Subcutaneous abdominal adipose tissue (tissue), 5 donors: Measurements from ENCODE around the gene RNF212B.
"Not testable (repeated sequence)": the region's sequence is repeated elsewhere in the genome, so short reads cannot be mapped to it uniquely, and the experiment has no call there.

Experiments used
- H3K27ac ChIP-seq: one replicate; pipeline ENCODE4 v1.7.0; 2013; ENCODE audit warnings: low read depth, mild to moderate bottlenecking, inconsistent platforms, low read length, moderate library complexity
- H3K27me3 ChIP-seq, 5 donors: one replicate each; pipeline ENCODE4 v1.7.0; 2013; ENCODE audit warnings: low read length in 5 of 5, inconsistent platforms in 1 of 5; ENCODE audit not compliant: control insufficient read depth in 5 of 5, insufficient read depth in 4 of 5
- H3K36me3 ChIP-seq, 5 donors: one replicate each; pipeline ENCODE4 v1.7.0; 2013; ENCODE audit warnings: low read length in 5 of 5; ENCODE audit not compliant: control insufficient read depth in 5 of 5, insufficient read depth in 5 of 5
- H3K4me1 ChIP-seq, 5 donors: one replicate each; pipeline ENCODE4 v1.7.0; 2013; ENCODE audit warnings: low read length in 5 of 5, mild to moderate bottlenecking in 3 of 5, moderate library complexity in 1 of 5; ENCODE audit not compliant: control insufficient read depth in 5 of 5, insufficient read depth in 5 of 5
- H3K4me3 ChIP-seq, 5 donors: one replicate each; pipeline ENCODE4 v1.7.0; 2013; ENCODE audit warnings: low read length in 5 of 5, low read depth in 1 of 5
- H3K9ac ChIP-seq, 5 donors: one replicate each; pipeline ENCODE4 v1.7.0; 2013; ENCODE audit warnings: low read length in 5 of 5, mild to moderate bottlenecking in 4 of 5, moderate library complexity in 3 of 5
- H3K9me3 ChIP-seq, 5 donors: one replicate each; pipeline ENCODE4 v1.7.0; 2013; ENCODE audit warnings: low read length in 5 of 5; ENCODE audit not compliant: control insufficient read depth in 5 of 5
- donor health status: healthy.
- donor health status: healthy.
- donor health status: healthy.
- donor health status: healthy.
- donor health status: healthy.

RNF212B gene, protein sequence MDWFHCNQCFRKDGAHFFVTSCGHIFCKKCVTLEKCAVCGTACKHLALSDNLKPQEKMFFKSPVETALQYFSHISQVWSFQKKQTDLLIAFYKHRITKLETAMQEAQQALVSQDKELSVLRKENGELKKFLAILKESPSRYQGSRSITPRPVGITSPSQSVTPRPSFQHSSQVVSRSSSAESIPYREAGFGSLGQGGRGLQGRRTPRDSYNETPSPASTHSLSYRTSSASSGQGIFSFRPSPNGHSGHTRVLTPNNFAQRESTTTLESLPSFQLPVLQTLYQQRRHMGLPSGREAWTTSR

DNA sequence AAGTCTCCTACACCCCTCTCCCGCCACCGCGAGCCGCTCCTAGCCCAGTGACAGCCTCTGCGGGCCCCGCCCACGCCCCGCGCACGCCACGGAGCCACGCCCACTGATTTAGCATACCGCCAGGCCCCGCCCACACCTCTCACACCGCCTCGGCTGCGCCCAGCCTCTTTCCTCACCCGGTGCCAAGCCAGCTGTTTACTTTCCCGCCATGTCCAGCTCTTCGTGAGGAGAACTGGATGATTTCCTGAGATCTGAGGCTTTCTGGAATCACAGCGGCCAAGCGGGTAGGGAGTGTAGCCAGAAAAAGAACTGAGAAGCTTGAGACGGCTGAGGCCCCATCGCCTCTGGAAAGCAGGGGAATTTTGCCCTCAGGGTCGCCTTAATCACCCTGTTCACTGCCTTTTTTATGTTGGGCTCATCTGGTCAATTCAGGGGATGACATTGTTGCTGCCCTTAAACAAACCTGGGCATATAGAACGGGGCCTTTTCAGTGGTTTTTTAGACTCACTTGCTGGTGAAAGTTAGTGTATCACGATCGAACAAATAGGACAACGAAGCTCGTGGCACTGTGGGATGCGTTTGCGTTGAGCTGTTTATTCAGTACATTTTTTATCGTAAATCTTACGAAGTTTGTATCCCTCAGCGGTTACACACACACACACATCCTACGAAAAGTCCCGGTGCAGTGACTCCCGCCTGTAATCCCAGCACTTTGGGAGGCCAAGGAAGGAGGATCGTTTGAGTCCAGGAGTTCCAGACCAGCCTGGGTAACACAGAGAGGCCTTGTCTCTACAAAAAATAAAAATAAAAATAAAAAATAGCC, at the start of gene RNF212B:
Gene RNF212B (plus strand): TSS at position 165 of the 823 bp plus-strand sequence. CDS start 2,410 bp downstream, outside the sequence.
- no peaks in the 10 kb centered on the region for H3K36me3 ChIP-seq
- no peaks in the 10 kb centered on the region for H3K9me3 ChIP-seq
- H3K4me3 ChIP-seq, result peak within 1 kb of the TSS; percentile 8 to 66 (median 49)
- H3K27me3 ChIP-seq, result no peaks in the 10 kb centered on the region
- H3K9ac ChIP-seq, result peak within 1 kb of the TSS in 1 of 5 donors; percentile 52
- H3K4me1 ChIP-seq, result peaks cover 0 to 9% (median 9%) of the 10 kb centered on the region in 5 donors
- no peak within 1 kb of the TSS for H3K27ac ChIP-seq

DNA sequence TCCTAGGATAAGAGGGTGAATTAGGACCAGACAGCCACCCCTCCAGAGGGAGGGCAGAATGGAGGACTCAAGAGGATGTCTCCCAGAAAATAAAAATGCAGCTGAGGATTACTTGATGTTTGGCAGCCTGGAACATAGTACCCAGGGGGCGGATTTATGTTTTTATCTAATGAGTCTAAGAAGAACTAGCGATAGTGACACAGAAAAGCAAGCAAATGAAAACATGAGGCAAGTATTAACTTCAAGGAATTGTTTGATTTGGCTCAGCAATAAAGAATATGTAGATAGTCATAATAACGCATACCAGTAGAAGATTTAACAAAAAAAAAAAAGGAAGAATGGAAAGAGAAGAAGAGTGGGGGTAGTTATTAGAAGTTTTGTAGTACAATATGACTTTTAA, 44.3 kb upstream of the RNF212B start:
- Histone ChIP-seq H3K27ac (no peak overlapping the region), H3K4me1 (no peaks in the 10 kb centered on the region), H3K9ac (no peak overlapping the region), H3K9me3 (no peaks in the 10 kb centered on the region), H3K4me3 (no peak overlapping the region), H3K36me3 (no peaks in the 10 kb centered on the region), H3K27me3 (no peaks in the 10 kb centered on the region)

DNA sequence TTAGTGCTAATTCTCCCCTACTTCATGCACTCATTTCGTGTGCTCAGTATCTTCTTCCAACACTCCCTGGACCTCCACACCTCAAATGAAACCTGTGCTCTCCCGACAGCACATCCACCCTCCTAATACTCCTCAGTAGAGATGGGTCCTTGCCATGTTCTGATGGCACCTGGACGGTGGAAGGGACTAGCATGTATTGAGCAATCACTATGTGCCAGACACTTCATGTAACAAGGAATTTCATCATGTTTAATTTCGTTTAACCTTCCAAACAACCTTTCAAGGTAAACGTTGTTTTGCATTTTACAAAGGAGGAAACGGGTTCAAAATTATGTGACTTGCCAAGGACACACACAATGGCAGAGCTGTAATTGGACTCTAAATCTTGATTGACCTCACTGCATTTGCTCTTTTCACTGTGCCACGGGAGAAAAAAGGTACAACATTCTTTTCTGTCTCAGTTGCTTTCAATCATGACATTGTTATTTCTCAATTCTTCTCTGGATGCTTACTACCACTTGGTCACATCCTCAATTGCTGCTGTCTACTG, 42.1 kb upstream of the RNF212B start:
- Histone ChIP-seq H3K27me3 (no peaks in the 10 kb centered on the region), H3K27ac (no peak overlapping the region), H3K36me3 (no peaks in the 10 kb centered on the region), H3K9me3 (no peaks in the 10 kb centered on the region), H3K4me3 (no peak overlapping the region), H3K9ac (no peak overlapping the region), H3K4me1 (no peaks in the 10 kb centered on the region)

DNA sequence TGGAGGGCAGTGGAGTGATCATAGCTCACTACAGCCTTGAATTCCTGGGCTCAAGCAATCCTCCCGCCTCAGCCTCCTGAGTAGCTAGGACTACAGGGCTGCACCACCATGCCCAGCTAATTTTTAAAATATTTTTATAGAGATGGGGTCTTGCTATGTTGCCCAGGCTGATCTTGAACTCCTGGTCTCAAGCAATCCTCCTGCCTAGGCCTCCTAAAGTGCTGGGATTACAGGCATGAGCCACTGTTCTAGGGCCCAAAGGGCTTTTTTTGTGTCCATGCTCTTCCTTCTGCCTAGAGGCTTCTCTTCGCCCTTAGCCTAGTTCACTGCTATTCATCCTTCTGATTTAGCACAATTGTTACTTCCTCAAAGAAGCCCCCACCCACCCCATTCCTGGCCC, 41.2 kb upstream of the RNF212B start:
- not testable (repeated sequence) for H3K36me3 ChIP-seq, H3K4me3 ChIP-seq, H3K27ac ChIP-seq, H3K4me1 ChIP-seq, H3K9ac ChIP-seq, H3K9me3 ChIP-seq, H3K27me3 ChIP-seq

DNA sequence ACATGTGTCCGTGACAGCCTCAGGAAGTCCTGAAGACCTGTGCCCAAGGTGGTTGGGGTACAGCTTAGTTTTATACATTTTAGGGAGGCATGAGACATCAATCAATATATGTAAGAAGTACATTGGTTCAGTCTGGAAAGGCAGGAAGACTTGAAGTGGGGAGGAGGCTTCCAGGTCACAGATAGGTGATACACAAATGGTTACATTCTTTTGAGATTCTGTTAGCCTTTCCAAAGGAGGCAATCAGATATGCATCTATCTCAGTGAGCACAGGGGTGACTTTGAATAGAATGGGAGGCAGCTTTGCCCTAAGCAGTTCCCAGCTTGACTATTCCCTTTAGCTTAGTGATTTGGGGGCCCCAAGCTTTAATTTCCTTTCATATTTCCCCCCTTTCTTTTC, 38.6 kb upstream of the RNF212B start:
- not testable (repeated sequence) for H3K36me3 ChIP-seq, H3K27ac ChIP-seq, H3K27me3 ChIP-seq, H3K4me3 ChIP-seq, H3K9ac ChIP-seq, H3K4me1 ChIP-seq, H3K9me3 ChIP-seq

DNA sequence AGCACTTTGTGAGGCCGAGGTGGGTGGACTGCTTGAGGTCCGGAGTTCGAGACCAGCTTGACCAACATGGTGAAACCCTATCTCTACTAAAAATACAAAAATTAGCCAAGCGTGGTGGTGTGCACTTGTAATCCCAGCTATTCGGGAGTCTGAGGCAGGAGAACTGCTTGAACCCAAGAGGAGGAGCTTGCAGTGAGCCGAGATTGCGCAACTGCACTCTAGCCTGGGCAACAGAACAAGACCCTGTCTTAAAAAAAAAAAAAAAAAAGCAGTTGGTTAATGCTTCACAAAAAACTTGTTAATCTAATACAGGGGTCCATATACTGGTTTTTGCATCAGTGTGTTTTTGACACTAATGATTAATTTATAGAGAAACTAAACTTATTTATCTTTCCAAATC, 35.7 kb upstream of the RNF212B start:
- H3K4me1 ChIP-seq, result no peaks in the 10 kb centered on the region
- H3K27me3 ChIP-seq, result no peaks in the 10 kb centered on the region
- H3K36me3 ChIP-seq, result no peaks in the 10 kb centered on the region
- no peak overlapping the region for H3K27ac ChIP-seq
- no peak overlapping the region for H3K4me3 ChIP-seq
- H3K9me3 ChIP-seq, result no peaks in the 10 kb centered on the region
- H3K9ac ChIP-seq, result no peak overlapping the region

DNA sequence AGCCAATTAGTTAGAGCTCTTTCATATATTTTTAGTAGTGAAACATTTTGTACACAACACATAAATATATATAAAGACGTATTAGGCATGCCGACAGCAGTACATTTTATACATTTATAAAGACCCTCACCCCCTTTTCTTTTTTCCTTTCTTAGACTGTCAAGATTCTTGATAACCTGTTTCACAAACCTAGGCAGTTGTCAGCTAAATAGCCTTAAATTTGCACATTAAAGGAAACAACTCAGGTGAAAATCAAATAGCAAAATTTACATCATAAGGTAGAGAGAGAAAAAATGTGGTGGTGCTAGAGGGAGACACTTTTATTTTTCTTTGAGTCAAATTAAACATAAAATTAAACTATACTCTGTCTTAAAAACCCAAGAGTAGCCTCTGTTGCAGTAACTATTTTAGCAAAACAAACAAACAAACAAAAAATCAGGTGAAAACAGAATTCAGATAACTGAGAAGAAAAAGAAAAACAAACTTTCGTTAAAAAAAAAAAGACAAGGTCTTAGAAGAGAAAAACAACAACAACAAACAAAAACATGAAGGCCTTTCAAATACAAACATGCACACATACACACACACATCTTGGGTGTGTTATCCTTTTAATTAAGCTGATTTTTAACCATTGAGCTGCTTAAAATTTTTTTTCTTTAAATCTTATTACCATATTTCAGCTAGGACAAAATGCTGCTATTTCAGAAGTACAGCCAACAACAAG, 31.2 kb upstream of the RNF212B start:
- H3K27me3 ChIP-seq, result no peaks in the 10 kb centered on the region
- no peak overlapping the region for H3K9ac ChIP-seq
- H3K9me3 ChIP-seq, result no peaks in the 10 kb centered on the region
- no peak overlapping the region for H3K4me3 ChIP-seq
- H3K36me3 ChIP-seq, result no peaks in the 10 kb centered on the region
- H3K4me1 ChIP-seq, result no peaks in the 10 kb centered on the region
- H3K27ac ChIP-seq, result no peak overlapping the region

DNA sequence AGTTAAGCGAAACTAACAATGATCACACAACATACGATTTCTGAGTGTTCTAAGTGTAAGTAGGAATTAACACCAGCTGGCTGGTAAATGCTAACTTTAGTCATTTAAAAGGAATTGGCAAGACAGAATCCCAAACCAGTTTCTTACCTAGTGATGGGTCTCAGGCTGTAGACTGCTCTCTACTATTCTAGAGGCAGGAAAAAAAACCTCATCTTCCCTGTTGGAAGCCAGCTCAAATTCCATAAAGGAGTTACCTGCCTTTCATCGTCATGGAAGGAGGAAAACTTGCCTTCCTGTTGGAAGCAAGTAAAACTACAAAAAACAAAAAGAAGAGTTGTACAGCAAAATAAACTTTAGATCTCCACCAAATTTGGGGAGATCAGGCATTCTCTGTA, 30.6 kb upstream of the RNF212B start:
- Histone ChIP-seq H3K9me3 (no peaks in the 10 kb centered on the region), H3K27ac (no peak overlapping the region), H3K27me3 (no peaks in the 10 kb centered on the region), H3K4me1 (no peaks in the 10 kb centered on the region), H3K4me3 (no peak overlapping the region), H3K9ac (no peak overlapping the region), H3K36me3 (no peaks in the 10 kb centered on the region)

DNA sequence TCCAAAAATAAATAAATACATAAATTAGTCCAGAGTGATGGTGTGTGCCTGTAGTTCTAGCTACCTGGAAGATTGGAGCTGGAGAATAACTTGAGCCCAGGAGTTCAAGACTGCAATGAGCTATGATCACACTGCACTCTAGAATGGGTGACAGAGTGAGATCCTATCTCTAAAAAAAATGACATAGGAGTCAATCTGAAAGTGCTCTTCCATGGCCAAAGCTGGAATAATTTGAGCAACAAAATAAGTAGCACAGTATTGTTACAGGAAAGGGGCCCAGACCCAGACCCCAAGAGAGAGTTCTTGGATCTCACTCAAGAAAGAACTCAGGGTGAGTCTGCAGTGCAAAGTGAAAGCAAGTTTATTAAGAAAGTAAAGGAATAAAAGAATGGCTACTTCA, 29.4 kb upstream of the RNF212B start:
- no peak overlapping the region for H3K9ac ChIP-seq
- H3K9me3 ChIP-seq, result no peaks in the 10 kb centered on the region
- H3K4me3 ChIP-seq, result no peak overlapping the region
- H3K27me3 ChIP-seq, result no peaks in the 10 kb centered on the region
- H3K36me3 ChIP-seq, result no peaks in the 10 kb centered on the region
- no peak overlapping the region for H3K27ac ChIP-seq
- no peaks in the 10 kb centered on the region for H3K4me1 ChIP-seq
